ENCODE data around the gene RTN3.

GRCh38 chr11:63709336-63709884, 28.1 kb downstream of the RTN3 start:
- TF ChIP-seq, protein P1, sequence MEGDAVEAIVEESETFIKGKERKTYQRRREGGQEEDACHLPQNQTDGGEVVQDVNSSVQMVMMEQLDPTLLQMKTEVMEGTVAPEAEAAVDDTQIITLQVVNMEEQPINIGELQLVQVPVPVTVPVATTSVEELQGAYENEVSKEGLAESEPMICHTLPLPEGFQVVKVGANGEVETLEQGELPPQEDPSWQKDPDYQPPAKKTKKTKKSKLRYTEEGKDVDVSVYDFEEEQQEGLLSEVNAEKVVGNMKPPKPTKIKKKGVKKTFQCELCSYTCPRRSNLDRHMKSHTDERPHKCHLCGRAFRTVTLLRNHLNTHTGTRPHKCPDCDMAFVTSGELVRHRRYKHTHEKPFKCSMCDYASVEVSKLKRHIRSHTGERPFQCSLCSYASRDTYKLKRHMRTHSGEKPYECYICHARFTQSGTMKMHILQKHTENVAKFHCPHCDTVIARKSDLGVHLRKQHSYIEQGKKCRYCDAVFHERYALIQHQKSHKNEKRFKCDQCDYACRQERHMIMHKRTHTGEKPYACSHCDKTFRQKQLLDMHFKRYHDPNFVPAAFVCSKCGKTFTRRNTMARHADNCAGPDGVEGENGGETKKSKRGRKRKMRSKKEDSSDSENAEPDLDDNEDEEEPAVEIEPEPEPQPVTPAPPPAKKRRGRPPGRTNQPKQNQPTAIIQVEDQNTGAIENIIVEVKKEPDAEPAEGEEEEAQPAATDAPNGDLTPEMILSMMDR (IDR thresholded peaks at IDR 0.05), result no peak
- TF ChIP-seq EP300 (IDR thresholded peaks at IDR 0.05) (no peak), POLR2A (IDR thresholded peaks at IDR 0.05) (no peak), POLR2AphosphoS5 (IDR thresholded peaks at IDR 0.05) (no peak)
